ENCODE measurements around the gene UNC5C. TPM values are rescaled to one million over a fixed set of nuclear protein-coding genes. Genes with fewer than 3 reads are reported as not detected.

UNC5C gene
- total RNA-seq, 2 donors from 2014 or later = 0.13 TPM; not detected in 1

- ATAC-seq (replicated peaks) = no peak
- H3K4me3 Mint-ChIP-seq = no peak overlapping the region
Observed at GRCh38 chr4:95204873-95205272, 343.9 kb downstream of the UNC5C start.

GRCh38 chr4:95204267-95204844 is 344.4 kb downstream of the UNC5C start:
- Mint-ChIP-seq H3K27ac (no peak overlapping the region), H3K4me1 (no peaks in the 10 kb centered on the region), H3K27me3 (no peaks in the 10 kb centered on the region), H3K36me3 (ENCODE audit: low read depth) (no peaks in the 10 kb centered on the region), H3K4me3 (no peak overlapping the region), H3K9me3 (no peaks in the 10 kb centered on the region)
- no peak for ATAC-seq (replicated peaks)

More at GRCh38 chr4:95204873-95205272, 343.9 kb downstream of the UNC5C start:
- Mint-ChIP-seq H3K27ac (no peak overlapping the region), H3K27me3 (no peaks in the 10 kb centered on the region), H3K4me1 (no peaks in the 10 kb centered on the region), H3K36me3 (ENCODE audit: low read depth) (no peaks in the 10 kb centered on the region), H3K9me3 (no peaks in the 10 kb centered on the region)

- H3K36me3 Mint-ChIP-seq (ENCODE audit: low read depth) = no peaks in the 10 kb centered on the region
- no peaks in the 10 kb centered on the region for H3K27me3 Mint-ChIP-seq
- ATAC-seq (replicated peaks) = no peak
- no peak overlapping the region for H3K4me3 Mint-ChIP-seq
- H3K9me3 Mint-ChIP-seq = no peaks in the 10 kb centered on the region
- peaks cover 1% of the 10 kb centered on the region for H3K4me1 Mint-ChIP-seq
- no peak overlapping the region for H3K27ac Mint-ChIP-seq
Observed at GRCh38 chr4:95198961-95199360, 349.8 kb downstream of the UNC5C start.

- H3K4me1 Mint-ChIP-seq = peaks cover 11% of the 10 kb centered on the region
- no peak overlapping the region for H3K27ac Mint-ChIP-seq
- H3K9me3 Mint-ChIP-seq = no peaks in the 10 kb centered on the region
- no peak overlapping the region for H3K4me3 Mint-ChIP-seq
- H3K36me3 Mint-ChIP-seq (ENCODE audit: low read depth) = no peaks in the 10 kb centered on the region
- ATAC-seq (replicated peaks) = no peak
- H3K27me3 Mint-ChIP-seq = no peaks in the 10 kb centered on the region
Observed at GRCh38 chr4:95197353-95197752, 351.4 kb downstream of the UNC5C start.

- peak overlapping the region; percentile 51 for H3K27ac Mint-ChIP-seq
- H3K4me1 Mint-ChIP-seq = peaks cover 14% of the 10 kb centered on the region
- no peak for ATAC-seq (replicated peaks)
- H3K4me3 Mint-ChIP-seq = no peak overlapping the region
- H3K9me3 Mint-ChIP-seq = no peaks in the 10 kb centered on the region
- no peaks in the 10 kb centered on the region for H3K36me3 Mint-ChIP-seq (ENCODE audit: low read depth)
- no peaks in the 10 kb centered on the region for H3K27me3 Mint-ChIP-seq
Observed at GRCh38 chr4:95193391-95194224, 355.2 kb downstream of the UNC5C start.

GRCh38 chr4:95191537-95191936 is 357.2 kb downstream of the UNC5C start:
- H3K27ac Mint-ChIP-seq = peak overlapping the region; percentile 33
- no peak overlapping the region for H3K4me3 Mint-ChIP-seq
- H3K36me3 Mint-ChIP-seq (ENCODE audit: low read depth) = no peaks in the 10 kb centered on the region
- ATAC-seq (replicated peaks) = no peak
- H3K4me1 Mint-ChIP-seq = peaks cover 20% of the 10 kb centered on the region
- H3K27me3 Mint-ChIP-seq = no peaks in the 10 kb centered on the region
- H3K9me3 Mint-ChIP-seq = no peaks in the 10 kb centered on the region

- peak overlapping the region; percentile 33 for H3K27ac Mint-ChIP-seq
- no peaks in the 10 kb centered on the region for H3K36me3 Mint-ChIP-seq (ENCODE audit: low read depth)
- no peaks in the 10 kb centered on the region for H3K27me3 Mint-ChIP-seq
- H3K9me3 Mint-ChIP-seq = no peaks in the 10 kb centered on the region
- peaks cover 20% of the 10 kb centered on the region for H3K4me1 Mint-ChIP-seq
- H3K4me3 Mint-ChIP-seq = no peak overlapping the region
- ATAC-seq (replicated peaks) = no peak
Observed at GRCh38 chr4:95190751-95191436, 357.9 kb downstream of the UNC5C start.

- H3K36me3 Mint-ChIP-seq (ENCODE audit: low read depth) = no peaks in the 10 kb centered on the region
- peak; percentile 45 for ATAC-seq (replicated peaks)
- no peaks in the 10 kb centered on the region for H3K27me3 Mint-ChIP-seq
- H3K4me3 Mint-ChIP-seq = peak overlapping the region; percentile 30
- H3K9me3 Mint-ChIP-seq = no peaks in the 10 kb centered on the region
- H3K4me1 Mint-ChIP-seq = peaks cover 18% of the 10 kb centered on the region
- peak overlapping the region; percentile 22 for H3K27ac Mint-ChIP-seq
Observed at GRCh38 chr4:95188701-95189370, 359.9 kb downstream of the UNC5C start.

GRCh38 chr4:95186666-95187065 is 362.1 kb downstream of the UNC5C start:
- H3K27me3 Mint-ChIP-seq = no peaks in the 10 kb centered on the region
- peaks cover 10% of the 10 kb centered on the region for H3K4me1 Mint-ChIP-seq
- no peak overlapping the region for H3K27ac Mint-ChIP-seq
- H3K4me3 Mint-ChIP-seq = no peak overlapping the region
- H3K9me3 Mint-ChIP-seq = no peaks in the 10 kb centered on the region
- H3K36me3 Mint-ChIP-seq (ENCODE audit: low read depth) = no peaks in the 10 kb centered on the region
- ATAC-seq (replicated peaks) = no peak

GRCh38 chr4:95183656-95184408 is 364.9 kb downstream of the UNC5C start:
- Mint-ChIP-seq H3K4me1 (peaks cover 9% of the 10 kb centered on the region), H3K4me3 (no peak overlapping the region), H3K36me3 (ENCODE audit: low read depth) (no peaks in the 10 kb centered on the region), H3K9me3 (no peaks in the 10 kb centered on the region), H3K27me3 (no peaks in the 10 kb centered on the region), H3K27ac (no peak overlapping the region)
- no peak for ATAC-seq (replicated peaks)

GRCh38 chr4:95181996-95182306 is 366.8 kb downstream of the UNC5C start:
- Mint-ChIP-seq H3K36me3 (ENCODE audit: low read depth) (no peaks in the 10 kb centered on the region), H3K27ac (no peak overlapping the region), H3K9me3 (peaks cover 3% of the 10 kb centered on the region), H3K4me1 (no peaks in the 10 kb centered on the region), H3K4me3 (peak overlapping the region; percentile 4), H3K27me3 (no peaks in the 10 kb centered on the region)
- ATAC-seq (replicated peaks) = no peak

- Mint-ChIP-seq H3K4me3 (peak overlapping the region; percentile 4), H3K27ac (no peak overlapping the region), H3K27me3 (no peaks in the 10 kb centered on the region), H3K36me3 (ENCODE audit: low read depth) (no peaks in the 10 kb centered on the region), H3K9me3 (peaks cover 3% of the 10 kb centered on the region), H3K4me1 (no peaks in the 10 kb centered on the region)
- ATAC-seq (replicated peaks) = peak; percentile 90
Observed at GRCh38 chr4:95181243-95181995, 367.4 kb downstream of the UNC5C start.

GRCh38 chr4:95180531-95181242 is 368.1 kb downstream of the UNC5C start:
- no peak overlapping the region for H3K4me3 Mint-ChIP-seq
- no peak overlapping the region for H3K27ac Mint-ChIP-seq
- H3K36me3 Mint-ChIP-seq (ENCODE audit: low read depth) = no peaks in the 10 kb centered on the region
- ATAC-seq (replicated peaks) = no peak
- no peaks in the 10 kb centered on the region for H3K27me3 Mint-ChIP-seq
- peaks cover 3% of the 10 kb centered on the region for H3K9me3 Mint-ChIP-seq
- no peaks in the 10 kb centered on the region for H3K4me1 Mint-ChIP-seq
